GM18519 (cell line): ENCODE results near the gene SLC25A31.

Experiments
- ATAC-seq: cut with Tn5 transposase; IDR thresholded peaks from one replicate; pipeline ENCODE4 v1.9.1; 2021; ENCODE audit warnings: mild to moderate bottlenecking, moderate library complexity; ENCODE audit not compliant: unreplicated experiment, low FRiP score

Gene SLC25A31

DNA sequence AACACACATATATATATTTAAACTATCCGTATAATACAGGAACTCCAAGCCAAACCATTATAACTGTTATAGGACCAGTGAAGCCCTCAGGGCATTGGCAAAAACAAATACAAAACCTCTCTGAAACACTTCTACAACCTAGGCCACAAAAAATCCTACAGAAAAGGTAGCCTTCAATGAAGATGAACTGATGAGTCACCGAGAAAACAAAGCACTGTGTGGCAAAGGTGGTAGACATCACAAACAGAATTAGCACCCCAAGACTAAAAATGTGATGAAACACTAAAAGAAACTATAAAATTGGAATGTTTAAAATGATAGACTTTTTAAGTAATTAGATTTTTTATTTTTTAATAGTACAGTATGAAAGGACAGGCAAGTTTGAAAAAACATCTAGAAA lies 46.4 kb downstream of the SLC25A31 start:
- no peak for ATAC-seq

DNA sequence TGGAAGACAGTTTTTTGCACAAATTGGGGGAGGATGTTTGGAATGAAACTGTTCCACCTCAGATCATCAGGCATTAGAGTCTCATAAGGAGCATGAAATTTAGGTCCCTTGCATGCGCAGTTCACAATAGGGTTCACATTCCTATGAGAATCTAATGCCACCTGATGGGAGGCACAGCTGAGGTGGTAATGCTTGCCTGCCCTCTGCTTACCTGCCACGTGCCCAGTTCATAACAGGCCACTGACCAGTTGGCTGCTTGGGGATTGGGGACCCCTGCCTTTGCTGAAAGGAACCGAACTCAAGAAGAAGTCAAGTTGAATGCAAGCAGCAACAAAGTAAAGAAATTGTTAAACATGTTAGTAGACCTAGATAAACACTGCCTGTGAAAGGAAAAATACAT lies 47.3 kb downstream of the SLC25A31 start:
- ATAC-seq: no peak

DNA sequence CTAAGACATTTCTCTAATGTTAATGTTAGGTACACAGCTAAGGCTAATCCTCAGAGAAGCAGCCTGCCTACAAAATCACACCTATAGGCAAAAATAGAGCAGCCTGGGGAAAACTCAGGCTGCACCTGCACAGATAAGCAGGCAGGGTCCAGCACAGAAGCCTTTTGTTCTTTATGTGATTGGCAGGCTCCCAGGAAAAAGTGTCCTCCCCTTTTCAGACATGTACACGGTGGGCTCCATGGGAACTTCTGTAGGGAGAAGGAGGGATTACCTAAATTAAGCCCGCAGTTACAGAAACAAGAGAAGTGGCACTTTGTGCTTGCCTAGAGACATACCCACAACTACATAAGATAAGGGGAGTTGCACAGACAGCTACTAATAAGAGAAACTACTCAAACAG lies 47.9 kb downstream of the SLC25A31 start:
- no peak for ATAC-seq

DNA sequence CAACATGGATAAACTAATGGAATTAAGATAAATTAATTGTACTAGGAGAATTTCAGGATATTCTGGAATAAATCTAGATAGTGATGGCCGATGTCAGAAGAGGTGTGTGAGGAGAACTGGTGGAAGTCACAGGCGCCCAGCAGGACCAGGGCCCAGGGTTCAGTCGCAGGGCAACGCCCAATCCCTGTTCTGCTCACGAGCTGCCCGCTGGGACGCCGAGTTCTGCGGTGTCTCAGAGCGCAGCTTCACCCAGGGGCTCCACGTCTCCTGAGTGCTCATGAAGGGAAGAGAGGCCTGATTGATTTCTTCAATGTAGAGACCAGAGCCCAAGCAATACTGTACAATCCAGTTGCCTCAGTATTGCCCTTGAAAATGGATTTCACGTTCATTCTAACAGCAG lies 50.4 kb downstream of the SLC25A31 start:
- ATAC-seq: no peak

DNA sequence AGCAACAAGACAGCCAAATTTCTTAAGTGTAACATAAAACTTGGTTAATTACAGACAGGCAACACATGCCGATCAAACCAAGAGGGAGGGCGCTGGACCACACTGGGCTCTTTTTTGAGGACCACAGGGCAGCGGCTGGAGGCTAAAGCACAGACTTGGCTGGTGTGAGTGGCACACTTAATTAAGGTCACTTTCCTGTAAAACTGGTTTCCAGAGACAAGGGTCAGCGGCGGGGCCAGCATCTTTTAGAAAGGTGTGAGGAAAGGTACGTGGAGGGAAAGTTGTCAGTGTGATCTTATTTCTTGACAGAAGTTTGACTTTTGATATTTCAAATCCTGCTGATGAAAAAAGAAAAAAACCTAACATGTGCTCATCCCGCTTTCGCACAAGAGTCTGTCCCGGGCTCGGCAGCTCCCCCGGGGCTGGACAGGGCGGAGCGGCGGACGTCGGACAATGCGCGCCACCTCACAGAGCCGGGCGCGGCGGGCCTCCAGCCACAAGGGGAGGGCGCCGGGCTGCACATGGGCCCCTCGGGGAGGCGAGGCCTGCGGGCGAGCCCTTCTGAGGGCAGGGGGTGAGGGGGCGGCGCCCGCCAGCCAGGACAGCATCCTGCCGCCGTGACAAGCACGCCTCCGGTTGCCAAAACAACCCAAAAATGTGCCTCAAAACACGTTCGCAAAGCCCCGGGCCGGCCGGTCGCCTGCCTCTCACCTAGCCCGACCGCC lies 51.3 kb downstream of the SLC25A31 start:
- ATAC-seq: peak; percentile 22

DNA sequence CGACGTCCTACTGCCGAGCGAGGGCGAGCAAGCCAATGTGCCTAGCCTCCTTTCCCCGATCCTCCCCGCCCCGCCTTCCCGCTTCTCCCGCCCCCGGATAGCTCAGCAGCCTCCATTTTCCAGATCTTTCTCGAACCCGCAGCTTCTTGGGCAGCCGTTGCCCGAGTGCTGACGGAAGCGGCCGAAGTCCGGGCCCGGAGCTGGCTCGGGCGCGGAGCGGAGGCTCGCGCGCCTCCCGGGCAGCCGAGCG lies 51.8 kb downstream of the SLC25A31 start:
- ATAC-seq: peak; percentile 68

DNA sequence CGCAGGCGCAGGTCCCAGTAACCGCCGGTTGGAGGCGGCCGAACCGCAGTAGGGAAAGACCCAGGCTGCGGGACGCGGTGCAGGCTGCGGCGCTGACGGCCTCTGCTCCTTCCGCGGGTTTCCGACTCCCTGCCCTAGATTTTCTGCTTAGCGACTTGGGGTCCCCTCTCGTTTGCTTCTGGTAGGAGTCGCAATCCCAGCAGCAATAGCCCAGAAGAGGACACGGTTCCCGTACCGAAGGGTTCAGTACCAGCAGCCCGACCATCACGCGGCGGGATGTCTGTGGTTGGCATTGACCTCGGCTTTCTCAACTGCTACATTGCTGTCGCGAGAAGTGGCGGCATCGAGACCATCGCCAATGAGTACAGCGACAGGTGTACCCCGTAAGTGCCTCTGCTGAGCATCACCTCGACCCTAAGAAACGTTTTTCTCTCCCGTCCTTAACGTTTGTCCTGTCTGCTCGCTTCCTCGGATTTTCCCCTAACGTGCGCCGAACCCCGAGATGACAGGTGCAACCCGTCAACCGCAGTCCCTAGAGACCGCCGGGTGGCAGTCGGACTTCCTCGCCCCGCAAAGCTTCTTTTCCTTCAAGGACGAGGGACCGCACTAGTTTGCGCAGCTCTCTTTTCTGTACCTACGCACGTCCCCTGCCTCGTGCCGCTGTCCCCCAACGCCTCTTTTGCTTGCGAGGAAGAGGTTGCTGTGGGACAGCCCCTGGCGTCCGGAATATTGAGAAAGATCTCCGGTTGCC lies 52.2 kb downstream of the SLC25A31 start, which contains the start of gene HSPA4L:
HSPA4L (plus strand) TSS at position 48 of the 751 bp plus-strand sequence; CDS start at position 277, 229 bp downstream.
- peak; percentile 23 for ATAC-seq

DNA sequence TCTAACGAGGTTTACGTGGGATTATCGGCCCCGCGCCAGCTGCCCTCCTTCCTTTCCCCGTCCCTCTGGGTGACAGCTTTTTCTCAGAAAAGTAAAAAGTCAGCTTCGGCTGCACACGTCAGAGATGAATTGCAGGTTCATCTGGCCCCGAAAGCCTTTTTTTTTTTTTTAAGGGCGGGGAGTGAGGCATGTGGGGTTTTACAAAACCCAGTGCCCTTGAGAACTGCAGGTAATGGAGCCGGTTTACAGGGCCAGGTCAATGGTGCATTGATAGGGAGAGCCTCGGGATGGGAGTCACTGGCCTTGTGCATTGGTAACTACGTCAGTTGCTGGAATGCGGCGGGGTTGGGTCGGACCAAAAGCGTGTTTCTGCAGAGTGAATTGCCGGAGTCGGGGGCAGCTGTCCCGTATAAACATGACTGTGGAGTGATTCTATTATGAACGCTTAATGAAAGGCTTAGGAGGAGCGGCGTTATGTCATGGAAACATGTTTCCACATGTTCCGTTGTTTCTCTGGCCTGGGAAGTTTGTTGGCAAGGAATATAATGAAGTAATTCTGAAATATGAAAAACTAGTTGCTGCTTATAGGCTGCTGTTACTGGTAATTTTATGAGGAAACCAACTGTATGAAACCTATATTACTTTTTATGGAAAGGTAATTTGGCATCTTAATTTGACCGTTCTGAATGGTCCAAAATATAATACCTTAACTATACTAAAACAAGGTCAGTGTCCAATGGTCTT lies 53.0 kb downstream of the SLC25A31 start:
- ATAC-seq: no peak

DNA sequence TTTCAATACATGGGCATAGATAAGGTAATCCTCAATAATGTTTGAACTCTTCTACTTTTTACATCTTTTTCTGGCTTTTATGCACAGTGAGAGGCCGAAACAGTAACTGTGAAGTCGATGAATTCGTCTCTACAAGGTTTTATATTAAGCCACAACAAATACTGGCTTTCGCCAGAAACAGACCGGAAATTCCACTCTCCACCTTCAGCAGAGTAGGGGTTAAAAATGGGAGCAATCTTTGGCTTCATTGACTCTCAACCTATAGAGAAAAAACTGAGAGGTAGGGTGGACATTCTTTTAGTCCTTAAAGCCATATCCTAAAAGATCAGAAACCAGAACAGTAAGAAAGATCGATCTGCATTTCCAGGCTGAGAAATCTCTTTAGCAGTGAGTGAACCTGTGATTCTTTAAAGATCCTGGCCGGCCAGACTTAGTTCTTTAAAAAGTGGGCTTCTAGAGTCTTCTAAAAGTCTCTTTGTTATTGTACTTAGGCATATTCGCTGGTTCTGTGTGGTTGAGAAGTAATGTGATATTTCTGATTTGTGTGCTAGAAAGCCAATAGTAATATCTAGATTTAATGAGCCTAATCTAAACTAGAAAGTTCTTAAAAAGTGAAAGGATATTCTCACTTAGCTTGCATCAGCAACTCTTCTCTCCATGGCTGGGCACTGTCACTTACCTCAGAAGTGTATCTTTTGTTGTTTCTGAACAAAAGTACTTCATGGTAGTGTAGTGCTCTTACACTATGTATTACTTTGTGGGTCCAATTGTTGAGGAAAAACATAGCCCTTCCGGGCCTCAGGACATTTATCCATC lies 54.0 kb downstream of the SLC25A31 start:
- ATAC-seq: no peak

DNA sequence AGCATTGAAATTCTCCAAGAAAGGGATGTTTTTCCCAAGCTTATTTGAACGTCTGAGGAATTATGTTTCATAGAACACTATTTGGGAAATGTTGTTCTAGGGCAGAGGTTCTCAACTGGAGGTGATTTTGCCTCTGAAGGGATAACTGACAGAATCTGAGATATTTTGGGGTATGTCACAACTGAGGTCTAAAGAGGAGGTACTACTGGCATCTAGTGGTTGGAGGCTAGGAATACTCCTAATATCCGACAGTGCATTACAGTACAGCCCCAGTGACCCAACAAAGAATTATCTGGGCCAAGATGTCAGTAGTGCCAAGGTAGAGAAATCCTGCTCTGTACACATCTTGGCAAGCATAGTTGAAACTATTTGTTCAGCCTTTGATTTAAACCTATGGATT lies 58.3 kb downstream of the SLC25A31 start:
- no peak for ATAC-seq

DNA sequence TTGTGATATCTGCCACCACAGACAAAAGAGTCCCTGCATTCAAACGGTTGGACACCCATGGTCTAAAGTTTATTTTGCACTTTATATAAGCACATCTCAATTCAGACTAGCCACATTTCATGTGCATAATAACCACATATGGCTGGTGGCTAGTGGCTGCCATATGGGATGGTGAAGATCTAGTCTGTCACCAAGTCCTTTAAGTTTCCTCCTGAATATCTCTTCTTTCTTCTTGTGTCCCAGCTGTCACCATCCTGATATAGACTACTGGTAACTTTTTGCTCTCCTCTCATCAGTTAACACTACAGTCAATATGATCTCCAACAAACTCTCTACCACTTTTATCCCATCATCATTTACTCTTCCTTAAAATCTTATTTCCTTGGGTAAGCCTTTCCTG lies 61.2 kb downstream of the SLC25A31 start:
- ATAC-seq: no peak

DNA sequence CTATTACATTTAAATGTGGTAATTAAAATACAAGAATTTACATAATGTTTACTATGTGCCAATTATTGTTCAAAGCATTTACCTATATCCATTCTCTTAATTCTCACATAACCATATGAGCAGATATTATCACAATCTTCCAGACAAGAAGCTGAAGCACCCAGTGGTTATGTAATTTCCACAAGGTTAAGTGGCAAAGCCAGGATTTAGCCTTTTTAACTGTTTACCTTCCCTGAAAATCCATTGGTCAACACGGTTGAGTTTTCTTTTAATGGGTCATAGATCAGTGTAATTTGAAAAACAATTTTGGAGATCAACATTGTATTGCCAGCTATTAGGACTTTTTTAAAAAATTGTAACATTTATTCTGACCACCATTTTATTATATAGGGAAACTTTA lies 63.3 kb downstream of the SLC25A31 start:
- no peak for ATAC-seq

DNA sequence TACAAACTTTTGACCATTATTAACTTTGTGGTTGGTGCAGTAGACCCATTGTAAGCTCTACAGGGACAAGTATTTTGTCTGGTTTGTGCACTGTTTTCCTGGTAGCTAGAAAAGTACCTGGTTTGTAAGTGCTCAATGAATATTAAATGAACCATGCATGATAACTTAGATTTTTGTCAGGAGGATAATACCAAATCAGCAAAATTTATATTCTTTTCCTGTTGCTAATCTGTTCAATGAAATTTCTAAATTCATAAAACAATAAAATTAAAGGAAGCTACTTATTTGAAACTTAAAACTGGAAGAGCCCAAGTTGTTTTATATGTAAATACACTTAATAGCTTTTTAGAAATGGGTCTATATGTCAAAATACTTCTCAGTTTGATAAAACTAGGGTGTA lies 69.5 kb downstream of the SLC25A31 start:
- ATAC-seq: no peak

DNA sequence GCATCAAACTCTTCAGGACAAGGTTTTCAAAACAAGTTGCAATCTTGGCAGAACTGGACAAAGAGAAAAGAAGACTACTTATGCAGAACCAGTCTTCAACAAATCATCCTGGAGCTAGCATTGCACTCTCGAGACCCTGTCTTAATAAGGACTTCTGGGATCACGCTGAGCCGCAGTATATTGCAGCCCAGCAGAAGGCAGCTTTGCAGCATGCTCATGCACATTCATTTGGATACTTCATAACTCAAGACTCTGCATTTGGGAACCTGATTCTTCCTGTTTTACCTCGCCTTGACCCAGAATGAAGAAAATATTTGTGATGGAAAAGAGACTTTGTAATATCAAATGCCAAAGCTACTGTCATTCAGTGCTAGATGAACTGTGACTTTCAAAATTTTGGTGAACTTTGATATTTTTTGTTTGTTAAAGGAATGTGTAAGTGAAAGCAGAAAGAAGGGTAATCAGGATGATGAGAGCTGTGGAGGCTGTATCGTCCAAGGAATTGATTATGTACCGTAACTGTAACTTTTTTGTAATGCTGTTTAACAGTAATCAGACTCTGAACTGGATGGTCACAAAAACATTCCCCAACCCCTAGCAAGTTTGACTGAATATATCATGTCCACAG lies 79.1 kb downstream of the SLC25A31 start:
- ATAC-seq: no peak

DNA sequence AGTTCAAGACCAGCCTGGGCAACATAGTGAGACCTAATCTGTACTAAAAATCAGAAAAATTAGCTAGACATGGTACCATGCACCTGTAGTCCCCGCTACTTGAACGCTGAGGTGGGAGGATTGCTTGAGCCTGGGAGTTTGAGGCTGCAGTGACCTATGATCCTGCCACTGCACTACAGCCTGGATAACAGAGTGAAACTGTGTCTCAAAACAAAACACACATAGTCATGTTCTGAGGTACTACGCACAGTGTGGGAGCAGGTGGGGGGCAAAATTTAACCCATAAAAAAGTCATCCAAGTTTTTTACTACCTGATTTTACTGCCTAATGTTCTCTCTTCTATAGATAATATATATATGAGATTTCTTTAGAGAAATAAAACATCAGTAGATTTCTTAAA lies 80.4 kb downstream of the SLC25A31 start:
- ATAC-seq: no peak

DNA sequence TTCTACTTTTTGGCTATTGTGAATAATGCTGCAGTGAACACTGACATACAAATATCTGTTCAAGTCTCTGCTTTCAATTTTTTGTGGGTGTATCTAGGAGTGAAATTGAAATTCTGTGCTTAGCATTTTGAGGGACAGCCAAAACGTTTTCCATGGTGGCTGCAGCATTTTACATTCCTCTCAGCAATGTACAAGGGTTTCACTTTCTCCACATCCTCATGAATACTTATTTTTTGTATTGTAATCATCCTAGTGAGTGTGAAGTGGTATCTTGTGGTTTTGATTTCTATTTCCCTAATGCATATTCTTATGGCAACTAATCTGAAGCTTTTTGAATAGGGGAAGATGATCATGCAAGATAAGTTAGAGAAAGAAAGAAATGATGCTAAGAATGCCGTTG lies 92.2 kb downstream of the SLC25A31 start:
- no peak for ATAC-seq
